ENCODE results near the gene AFAP1.

Gene AFAP1

DNA sequence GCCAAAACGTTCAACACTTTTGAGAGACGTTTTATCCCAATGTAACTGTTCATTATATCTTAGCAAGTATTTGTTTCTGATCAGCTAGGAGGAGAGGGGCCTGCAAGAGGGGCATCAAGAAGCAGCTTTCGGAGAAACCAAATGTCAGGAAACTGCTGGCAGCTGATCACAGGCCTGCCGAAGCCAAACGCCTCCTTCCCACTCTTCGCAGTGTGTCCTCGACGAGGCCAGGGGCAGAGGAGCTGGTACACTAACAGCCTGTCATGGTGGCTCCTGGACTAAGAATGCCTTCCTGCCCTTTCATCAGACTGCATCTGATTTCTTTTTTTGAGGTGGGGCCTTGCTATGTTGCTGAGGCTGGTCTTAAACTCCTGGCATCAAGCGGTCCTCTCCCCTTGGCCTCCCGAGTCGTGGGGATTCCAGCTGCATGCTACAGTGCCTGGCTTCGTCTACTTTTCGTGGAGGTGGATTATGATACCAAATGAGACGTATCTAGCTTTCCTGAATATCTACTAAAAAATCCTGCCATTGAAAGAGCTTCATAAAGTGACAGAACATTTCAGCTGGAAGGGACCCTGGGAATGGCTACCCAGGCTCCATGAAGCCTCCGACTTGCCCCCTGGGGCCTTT, 134.8 kb downstream of the AFAP1 start:
- no peak for DNase-seq (ENCODE audit: low read depth, low spot score)

DNA sequence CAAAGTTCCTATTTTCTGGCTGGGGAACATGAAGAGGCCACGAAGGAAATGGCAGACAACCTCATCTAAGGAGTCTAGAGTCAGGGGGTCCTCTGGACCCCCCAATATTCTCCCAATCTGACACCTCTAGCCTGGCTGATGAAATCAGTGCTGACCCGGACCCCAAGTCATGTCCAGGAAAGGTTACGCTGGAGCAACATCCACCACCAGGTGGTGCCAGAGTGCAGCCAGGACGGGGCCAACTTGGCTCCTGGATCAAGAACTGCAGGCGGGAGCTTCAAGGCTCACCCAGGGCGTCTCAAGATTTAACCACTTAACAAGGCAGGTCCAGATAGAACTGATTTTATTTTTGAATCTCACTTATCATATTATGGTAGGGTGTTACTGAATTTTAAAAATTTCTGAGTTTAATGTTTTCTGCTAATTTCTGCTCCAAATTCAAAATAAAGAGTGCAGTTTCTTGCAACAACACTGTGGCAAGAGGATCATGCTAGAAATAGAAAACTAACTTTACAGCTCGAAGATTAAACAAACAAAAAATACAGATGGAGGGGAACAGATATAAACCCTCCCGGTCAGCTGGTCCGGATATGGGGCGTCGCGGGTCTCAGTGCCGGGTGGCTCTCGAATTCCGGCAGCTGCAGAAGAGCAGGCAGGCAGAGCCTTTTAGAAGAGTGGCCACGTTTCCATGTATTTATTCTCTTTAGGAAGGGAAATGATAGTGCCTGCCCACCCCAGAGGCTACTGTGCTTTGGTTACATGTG, 135.5 kb downstream of the AFAP1 start:
- DNase-seq (ENCODE audit: low read depth, low spot score), result peak; percentile 63

GRCh38 chr4:7803371-7803770, 136.3 kb downstream of the AFAP1 start:
- no peak for DNase-seq (ENCODE audit: low read depth, low spot score)

- peak; percentile 50 for DNase-seq (ENCODE audit: low read depth, low spot score)
Measured at GRCh38 chr4:7802093-7802726, 137.5 kb downstream of the AFAP1 start.

DNA sequence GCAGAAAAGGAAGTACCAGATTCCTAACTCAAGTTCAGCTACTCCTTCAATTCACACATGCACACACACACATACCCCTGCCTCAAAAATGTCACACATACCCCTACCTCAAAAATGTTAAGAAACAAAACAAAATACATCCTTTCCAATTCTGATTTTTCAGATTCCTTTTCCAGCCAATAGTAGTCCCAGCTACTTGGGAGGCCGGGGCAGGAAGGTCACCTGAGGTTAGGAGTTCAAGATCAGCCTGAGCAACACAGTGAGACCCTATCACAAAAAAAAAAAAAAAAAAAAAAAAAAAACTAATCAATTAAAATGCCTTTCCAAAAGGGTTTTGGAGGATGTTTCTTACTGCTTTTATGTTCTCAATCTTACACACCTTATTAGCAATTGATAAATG, 138.0 kb downstream of the AFAP1 start:
- no peak for DNase-seq (ENCODE audit: low read depth, low spot score)

GRCh38 chr4:7801001-7801400, 138.7 kb downstream of the AFAP1 start:
- DNase-seq (ENCODE audit: low read depth, low spot score), result no peak

DNA sequence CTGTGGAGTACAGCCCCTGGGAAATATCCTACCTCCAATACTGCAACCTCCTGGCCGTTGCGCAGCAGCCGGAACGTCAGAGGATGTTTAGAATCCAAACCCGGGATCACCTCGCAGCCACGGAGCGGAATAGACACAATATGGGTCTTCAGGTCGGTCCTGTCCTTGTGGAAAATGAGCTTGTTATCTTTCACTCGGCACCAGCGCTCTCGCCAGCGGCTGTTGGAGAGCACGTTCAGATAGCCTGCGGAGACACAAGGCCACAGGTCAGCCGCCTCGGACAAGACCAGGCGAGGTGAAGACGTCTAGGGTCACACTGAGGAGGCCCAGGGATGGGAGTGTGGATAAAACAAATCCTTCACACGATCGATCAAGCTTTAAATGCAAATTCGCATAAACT, 139.3 kb downstream of the AFAP1 start:
- no peak for DNase-seq (ENCODE audit: low read depth, low spot score)

DNA sequence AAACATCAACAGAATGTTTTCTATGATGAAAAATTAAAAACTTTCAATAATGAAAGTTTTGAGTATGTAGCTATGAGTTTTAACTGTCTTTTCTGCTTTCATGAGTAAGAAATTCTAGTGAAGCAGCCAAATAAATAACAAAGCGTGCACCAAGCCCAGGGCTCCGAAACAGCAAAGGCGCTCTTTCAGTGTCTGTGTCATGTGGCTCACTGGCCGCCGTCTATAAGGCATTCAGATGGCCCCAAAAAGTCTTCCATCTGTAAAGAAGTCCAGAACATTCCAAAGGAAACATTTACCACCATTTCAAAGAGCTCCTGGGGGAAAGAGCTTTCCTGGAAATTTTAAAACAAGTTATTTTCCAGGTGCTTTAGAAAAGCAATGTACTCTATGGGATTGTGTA, 139.9 kb downstream of the AFAP1 start:
- no peak for DNase-seq (ENCODE audit: low read depth, low spot score)

GRCh38 chr4:7799306-7799705, 140.4 kb downstream of the AFAP1 start:
- no peak for DNase-seq (ENCODE audit: low read depth, low spot score)

- no peak for DNase-seq (ENCODE audit: low read depth, low spot score)
Measured at GRCh38 chr4:7798178-7798995, 141.3 kb downstream of the AFAP1 start.

DNA sequence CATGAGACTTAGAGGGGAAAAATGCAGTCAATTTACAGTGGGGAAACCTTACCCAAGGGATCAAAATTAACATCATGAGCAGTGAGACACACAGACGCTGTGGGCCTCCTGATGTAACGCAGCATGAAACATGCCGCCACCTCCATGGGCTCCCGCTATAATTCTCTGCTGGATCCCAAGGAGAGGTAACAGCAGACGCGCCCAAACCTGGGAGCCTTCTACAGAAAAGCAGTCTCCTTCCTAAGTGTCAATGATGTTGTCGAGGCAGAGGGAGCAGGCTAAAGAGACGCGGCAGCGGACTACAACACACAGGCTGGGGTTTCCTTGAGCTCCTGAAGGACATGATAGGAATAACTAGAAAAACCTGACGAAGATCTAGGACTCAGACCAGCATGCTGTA, 142.3 kb downstream of the AFAP1 start:
- DNase-seq (ENCODE audit: low read depth, low spot score), result no peak

DNA sequence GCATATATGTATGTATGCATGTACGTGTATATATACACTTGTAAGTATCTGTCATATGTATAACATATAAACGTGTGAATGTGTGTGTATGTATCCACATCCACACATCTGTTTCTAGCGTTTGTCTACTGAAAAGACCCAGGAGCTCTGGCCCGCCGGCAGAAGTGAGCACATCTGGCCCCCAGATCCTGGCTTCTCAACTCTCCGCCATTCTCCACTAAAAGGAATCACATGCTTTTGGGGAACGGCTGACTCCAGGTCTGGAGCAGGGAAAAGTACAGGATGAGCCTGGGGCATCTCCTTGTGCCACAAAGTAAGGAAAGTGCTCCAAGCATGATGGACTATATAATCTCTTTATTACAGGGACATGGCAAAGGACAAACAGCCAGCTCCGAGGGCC, 143.7 kb downstream of the AFAP1 start:
- no peak for DNase-seq (ENCODE audit: low read depth, low spot score)

DNA sequence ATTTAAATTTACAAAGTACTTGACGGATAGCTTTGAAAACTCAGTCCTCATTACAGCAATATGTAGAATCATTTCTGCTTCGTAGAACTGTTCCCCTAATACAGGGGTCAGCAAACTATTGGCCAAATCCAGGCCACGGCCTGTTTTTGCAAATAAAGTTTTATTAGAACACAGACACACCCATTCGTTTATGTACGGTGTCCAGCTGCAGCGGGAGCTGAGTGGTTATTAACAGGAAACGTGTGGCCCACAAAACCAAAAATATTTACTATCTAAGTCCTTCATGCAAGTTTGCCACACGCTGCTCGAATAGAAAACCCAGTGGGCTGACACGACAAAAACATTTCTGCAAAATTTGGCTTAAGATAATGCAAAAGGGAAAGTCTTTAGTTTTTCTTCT, 146.5 kb downstream of the AFAP1 start:
- no peak for DNase-seq (ENCODE audit: low read depth, low spot score)

- no peak for DNase-seq (ENCODE audit: low read depth, low spot score)
Measured at GRCh38 chr4:7792616-7793015, 147.0 kb downstream of the AFAP1 start.

DNA sequence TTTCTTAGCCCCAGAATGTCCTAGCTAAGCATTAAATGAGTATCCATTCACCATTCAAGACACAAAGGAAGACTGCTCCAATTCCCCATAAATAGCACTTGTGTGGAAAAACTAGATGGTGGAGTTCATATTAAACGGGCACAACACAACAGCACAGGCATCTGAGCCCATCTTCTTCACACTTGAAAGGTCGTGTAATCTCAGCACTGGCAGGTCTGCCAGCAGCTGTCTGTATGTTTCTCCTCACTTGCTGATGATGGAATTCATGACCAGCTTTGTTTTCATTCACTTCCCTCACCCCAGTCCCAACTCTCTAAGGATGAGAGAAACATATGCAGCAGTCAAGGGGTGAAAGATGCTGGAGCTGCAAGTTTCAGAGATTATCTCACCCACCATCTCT, 148.7 kb downstream of the AFAP1 start:
- DNase-seq (ENCODE audit: low read depth, low spot score), result no peak

DNA sequence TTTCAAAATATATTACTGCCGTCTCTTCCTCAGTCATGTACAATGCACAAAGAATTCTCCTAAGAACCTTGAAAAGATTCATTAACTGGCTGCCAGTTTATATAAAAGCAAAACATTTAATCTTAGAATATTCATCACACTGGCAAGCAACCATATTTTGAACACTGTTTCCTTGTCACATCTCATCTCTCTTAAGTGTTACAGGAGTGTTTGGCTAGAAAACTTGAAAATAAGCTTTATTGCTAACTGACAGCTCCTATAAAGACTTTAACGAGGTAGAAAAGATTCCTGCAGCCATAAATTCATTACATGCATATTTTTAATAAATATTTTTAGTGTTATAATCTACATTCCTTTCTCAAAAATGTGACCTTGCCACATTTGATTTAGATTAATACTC, 149.6 kb downstream of the AFAP1 start:
- no peak for DNase-seq (ENCODE audit: low read depth, low spot score)

- DNase-seq (ENCODE audit: low read depth, low spot score), result no peak
Measured at GRCh38 chr4:7788694-7789425, 150.8 kb downstream of the AFAP1 start.

GRCh38 chr4:7788193-7788592, 151.5 kb downstream of the AFAP1 start:
- no peak for DNase-seq (ENCODE audit: low read depth, low spot score)

DNA sequence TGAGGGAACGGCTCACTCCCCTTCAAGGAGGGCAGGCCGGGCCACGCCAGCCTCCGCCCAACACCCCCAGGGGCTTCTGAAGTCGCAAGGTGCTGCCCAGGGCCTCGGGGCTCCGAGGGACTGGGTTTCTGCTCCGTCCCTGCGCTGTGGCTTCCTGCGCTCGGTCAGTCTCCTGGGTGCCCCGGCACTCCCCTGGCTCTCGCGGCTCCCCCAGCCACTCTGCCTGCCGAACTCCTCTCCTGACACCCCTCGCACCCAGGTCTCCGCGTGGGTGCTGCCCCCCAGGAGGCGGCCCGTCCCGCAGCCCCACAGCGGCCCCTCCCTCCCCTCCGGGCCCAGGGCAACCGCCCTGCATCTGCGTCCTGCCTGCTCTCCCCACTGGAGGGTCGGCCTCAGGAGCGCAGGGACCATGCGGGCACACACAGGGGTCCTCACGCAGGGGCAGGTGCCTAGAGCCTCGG, 151.9 kb downstream of the AFAP1 start:
- DNase-seq (ENCODE audit: low read depth, low spot score), result no peak

DNA sequence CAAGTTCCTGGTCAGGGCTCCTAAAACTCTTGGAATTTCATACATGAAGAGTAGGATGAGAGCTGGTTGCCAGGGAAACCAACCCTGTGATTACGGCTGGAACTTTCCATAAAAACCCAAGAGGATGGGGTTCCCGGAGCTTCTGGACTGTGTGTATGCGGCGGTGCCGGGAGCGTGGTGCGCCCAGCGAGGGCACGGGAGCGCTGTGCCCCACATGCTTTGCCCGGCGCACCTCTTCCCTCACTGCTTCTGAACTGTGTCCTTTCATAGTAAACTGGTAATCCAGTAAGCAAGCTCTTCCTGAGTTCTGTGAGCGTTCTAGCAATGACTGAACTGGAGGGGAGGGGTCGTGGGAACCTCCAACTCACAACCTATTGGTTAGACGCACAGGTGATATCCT, 152.6 kb downstream of the AFAP1 start:
- no peak for DNase-seq (ENCODE audit: low read depth, low spot score)

DNA sequence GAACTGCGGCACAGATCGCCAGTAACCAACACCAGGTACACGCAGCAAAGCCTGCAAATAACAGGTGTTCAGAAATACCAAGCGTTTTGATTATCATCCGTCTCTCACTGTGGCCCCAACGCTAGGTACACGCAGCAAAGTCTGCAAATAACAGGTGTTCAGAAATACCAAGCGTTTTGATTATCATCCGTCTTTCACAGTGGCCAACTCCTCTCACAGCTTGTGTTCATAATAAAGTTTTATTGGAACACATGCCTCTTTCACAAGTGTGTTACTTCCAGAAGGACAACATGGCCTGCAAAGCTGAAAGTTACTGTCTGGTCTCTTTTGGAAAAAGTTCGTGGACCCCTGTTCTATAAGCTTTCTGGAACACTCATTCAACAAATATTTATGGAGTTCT, 153.1 kb downstream of the AFAP1 start:
- DNase-seq (ENCODE audit: low read depth, low spot score), result no peak

All from activated CD4-positive, CD25-positive, alpha-beta regulatory T cell treated with anti-CD3 and anti-CD28 coated beads, Interleukin-2, amount 50 U/mL, for 16 hours (primary cell).